ENCODE measurements around the gene ST6GALNAC3.

ST6GALNAC3 gene

GRCh38 chr1:76669131-76669530, 594.6 kb downstream of the ST6GALNAC3 start:
- DNase-seq: no peak

- no peak for DNase-seq
Observed at GRCh38 chr1:76669624-76670315, 595.2 kb downstream of the ST6GALNAC3 start.

GRCh38 chr1:76674689-76675210, 600.2 kb downstream of the ST6GALNAC3 start:
- DNase-seq: no peak

GRCh38 chr1:76677416-76678405, 603.2 kb downstream of the ST6GALNAC3 start:
- DNase-seq: no peak

GRCh38 chr1:76679534-76680152, 605.1 kb downstream of the ST6GALNAC3 start:
- DNase-seq: no peak

- no peak for DNase-seq
Observed at GRCh38 chr1:76680651-76681050, 606.1 kb downstream of the ST6GALNAC3 start.

GRCh38 chr1:76682138-76682537, 607.6 kb downstream of the ST6GALNAC3 start:
- no peak for DNase-seq
